ENCODE measurements around the gene DYNAP.

The DYNAP gene

GRCh38 chr18:54641734-54642133, 50.7 kb downstream of the DYNAP start:
- no peak for DNase-seq

GRCh38 chr18:54647176-54647575, 56.1 kb downstream of the DYNAP start:
- DNase-seq = no peak
